ENCODE measurements around the gene CD84.
"Not testable (repeated sequence)": the region's sequence is repeated elsewhere in the genome, so short reads cannot be mapped to it uniquely, and the experiment has no call there.

Gene CD84

GRCh38 chr1:160597705-160598104 lies 18.4 kb upstream of the CD84 start:
- no peak for TF ChIP-seq CTCF (conservative IDR thresholded peaks at IDR 0.05; ENCODE audit: low read depth, low read length)
- no peak overlapping the region for H3K4me3 ChIP-seq (ENCODE audit: low read depth, low read length)
- no peak for DNase-seq (ENCODE audit: low read depth)

- no peak for TF ChIP-seq CTCF (conservative IDR thresholded peaks at IDR 0.05; ENCODE audit: low read depth, low read length)
- DNase-seq (ENCODE audit: low read depth), result no peak
Measured at GRCh38 chr1:160597051-160597450, 17.8 kb upstream of the CD84 start.

GRCh38 chr1:160590488-160590887 lies 11.2 kb upstream of the CD84 start:
- no peak for DNase-seq (ENCODE audit: low read depth)
- no peak overlapping the region for H3K4me3 ChIP-seq (ENCODE audit: low read depth, low read length)
- no peak for TF ChIP-seq CTCF (conservative IDR thresholded peaks at IDR 0.05; ENCODE audit: low read depth, low read length)

More at GRCh38 chr1:160597051-160597450, 17.8 kb upstream of the CD84 start:
- H3K4me3 ChIP-seq (ENCODE audit: low read depth, low read length), result no peak overlapping the region

GRCh38 chr1:160588468-160588867 lies 9.2 kb upstream of the CD84 start:
- DNase-seq (ENCODE audit: low read depth), result no peak
- TF ChIP-seq CTCF (conservative IDR thresholded peaks at IDR 0.05; ENCODE audit: low read depth, low read length), result no peak
- H3K4me3 ChIP-seq (ENCODE audit: low read depth, low read length), result no peak overlapping the region

- no peak overlapping the region for H3K4me3 ChIP-seq (ENCODE audit: low read depth, low read length)
- no peak for DNase-seq (ENCODE audit: low read depth)
- no peak for TF ChIP-seq CTCF (conservative IDR thresholded peaks at IDR 0.05; ENCODE audit: low read depth, low read length)
Measured at GRCh38 chr1:160584784-160585183, 5.5 kb upstream of the CD84 start.

GRCh38 chr1:160582976-160583375 lies 3.7 kb upstream of the CD84 start:
- not testable (repeated sequence) for DNase-seq (ENCODE audit: low read depth)

GRCh38 chr1:160581961-160582360 lies 2.7 kb upstream of the CD84 start:
- TF ChIP-seq CTCF (conservative IDR thresholded peaks at IDR 0.05; ENCODE audit: low read depth, low read length), result no peak
- H3K4me3 ChIP-seq (ENCODE audit: low read depth, low read length), result no peak overlapping the region

More at GRCh38 chr1:160582976-160583375, 3.7 kb upstream of the CD84 start:
- H3K4me3 ChIP-seq (ENCODE audit: low read depth, low read length), result not testable (repeated sequence)

More at GRCh38 chr1:160581961-160582360, 2.7 kb upstream of the CD84 start:
- no peak for DNase-seq (ENCODE audit: low read depth)

Measured in choroid plexus epithelial cell (primary cell).